ENCODE measurements around the gene RHBDF2.

GRCh38 chr17:76472258-76472645, 29.0 kb downstream of the RHBDF2 start:
- TF ChIP-seq EP300 (IDR thresholded peaks at IDR 0.05) (no peak), CTCF (IDR thresholded peaks at IDR 0.05) (no peak)
